Omental fat pad (tissue), 4 donors: ENCODE measurements around the gene DBP. TPM values are rescaled to one million over a fixed set of nuclear protein-coding genes. Genes with fewer than 3 reads are reported as not detected.
"Not testable (repeated sequence)": the region's sequence is repeated elsewhere in the genome, so short reads cannot be mapped to it uniquely, and the experiment has no call there.

Experiments
- ATAC-seq: fragments of 150-250 bp; one replicate; pipeline ENCODE4 v1.9.1; 2016; ENCODE audit warnings: mild to moderate bottlenecking, moderate library complexity; ENCODE audit not compliant: low FRiP score
- DNase-seq: peaks from one replicate; pipeline ENCODE4 v3.0.0-alpha.2; 2019; ENCODE audit warnings: low spot score
- CTCF ChIP-seq, 3 donors: fragments of 450-650 bp; IDR thresholded peaks; one replicate each; pipeline ENCODE4 v1.5.1; 2016 to 2017; ENCODE audit warnings: antibody characterized with exemption in 3 of 3, mild to moderate bottlenecking in 3 of 3, moderate library complexity in 2 of 3
- total RNA-seq, 4 donors: library from RNA; depleted of rRNA; stranded (reverse); fragments of >200 nt; gene quantifications; one replicate each; pipeline ENCODE4 v1.1.0, GENCODE V29; 2016

The DBP gene
- total RNA-seq, 4 donors from 2014 or later = 2.6 to 12.6 (median 5.2) TPM

- ATAC-seq = peak; percentile 3
- no peak for DNase-seq
- no peak for TF ChIP-seq CTCF (IDR thresholded peaks at IDR 0.05)
These were observed 1.8 kb downstream of the DBP start for GRCh38 chr19:48635263-48635965.

GRCh38 chr19:48634424-48635262 lies 2.5 kb downstream of the DBP start:
- no peak for TF ChIP-seq CTCF (IDR thresholded peaks at IDR 0.05)
- DNase-seq (peak; percentile 88), ATAC-seq (peak; percentile 13)

- ATAC-seq (no peak), DNase-seq (no peak)
- no peak for TF ChIP-seq CTCF (IDR thresholded peaks at IDR 0.05)
These were observed 3.2 kb downstream of the DBP start for GRCh38 chr19:48634036-48634342.

- DNase-seq = no peak
- no peak for ATAC-seq
- TF ChIP-seq CTCF (IDR thresholded peaks at IDR 0.05) = no peak
These were observed 3.8 kb downstream of the DBP start for GRCh38 chr19:48633148-48634035.

GRCh38 chr19:48632692-48633147 lies 4.5 kb downstream of the DBP start:
- DNase-seq = no peak
- no peak for ATAC-seq
- no peak for TF ChIP-seq CTCF (IDR thresholded peaks at IDR 0.05)

GRCh38 chr19:48632286-48632685 lies 4.9 kb downstream of the DBP start:
- not testable (repeated sequence) for DNase-seq, ATAC-seq

- DNase-seq (no peak), ATAC-seq (no peak)
- TF ChIP-seq CTCF (IDR thresholded peaks at IDR 0.05) = no peak
These were observed 6.0 kb downstream of the DBP start for GRCh38 chr19:48631225-48631624.
